Fibroblast of lung (primary cell): ENCODE measurements around the gene IFI27. TPM values are rescaled to one million over a fixed set of nuclear protein-coding genes. Genes with fewer than 3 reads are reported as not detected.

Experiments
- DNase-seq, 2 donors: peaks; one replicate each; pipeline versions ENCODE4 v3.0.0 to v3.0.0-alpha.2; 2010; ENCODE audit warnings: low read depth in 2 of 2
- H2AFZ ChIP-seq: 2 replicates; pipeline ENCODE4 v1.5.1; 2012; ENCODE audit warnings: low read length, control low read depth, inconsistent platforms
- H3K27ac ChIP-seq: 2 replicates; pipeline ENCODE4 v1.5.1; 2011; ENCODE audit warnings: low read length, control low read depth; ENCODE audit not compliant: insufficient read depth
- H3K27me3 ChIP-seq: 2 replicates; pipeline ENCODE4 v1.5.1; 2011; ENCODE audit warnings: mild to moderate bottlenecking, low read length; ENCODE audit not compliant: control insufficient read depth, insufficient read depth
- H3K36me3 ChIP-seq: 2 replicates; pipeline ENCODE4 v1.5.1; 2011; ENCODE audit warnings: low read length; ENCODE audit not compliant: control insufficient read depth, insufficient read depth
- H3K4me1 ChIP-seq: 2 replicates; pipeline ENCODE4 v1.5.1; 2011; ENCODE audit warnings: low read length; ENCODE audit not compliant: control insufficient read depth, insufficient read depth; ENCODE audit errors: extremely low read depth
- H3K4me2 ChIP-seq: 2 replicates; pipeline ENCODE4 v1.5.1; 2011; ENCODE audit warnings: low read length, control low read depth; ENCODE audit not compliant: insufficient read depth; ENCODE audit errors: extremely low read depth
- H3K4me3 ChIP-seq, 4 experiments: fragments of 200-600 bp in 1 of 4; sonication (generic) in 1 of 4; replicated peaks in 1 of 4; 2 replicates each; pipeline ENCODE4 v1.5.1; 2011 to 2016; ENCODE audit warnings: low read length in 4 of 4, low read depth in 3 of 4, mild to moderate bottlenecking in 3 of 4, control low read depth in 2 of 4, inconsistent platforms in 1 of 4, mixed read lengths in 1 of 4; ENCODE audit not compliant: insufficient read depth in 1 of 4; ENCODE audit errors: control extremely low read depth in 1 of 4
- H3K79me2 ChIP-seq: 2 replicates; pipeline ENCODE4 v1.5.1; 2012; ENCODE audit warnings: mild to moderate bottlenecking, low read length, inconsistent platforms; ENCODE audit not compliant: control insufficient read depth, insufficient read depth
- H3K9ac ChIP-seq: 2 replicates; pipeline ENCODE4 v1.5.1; 2011; ENCODE audit warnings: mild to moderate bottlenecking, low read length, control low read depth; ENCODE audit not compliant: insufficient read depth
- H3K9me3 ChIP-seq: 2 replicates; pipeline ENCODE4 v1.5.1; 2012; ENCODE audit warnings: low read depth, low read length; ENCODE audit not compliant: control insufficient read depth, insufficient read depth
- H4K20me1 ChIP-seq: 2 replicates; pipeline ENCODE4 v1.5.1; 2011; ENCODE audit warnings: low read length; ENCODE audit not compliant: control insufficient read depth, insufficient read depth; ENCODE audit errors: extremely low read depth
- EZH2 ChIP-seq: IDR thresholded peaks from 2 replicates; pipeline ENCODE4 v1.5.1; 2012; ENCODE audit warnings: low read length, control low read depth, mild to moderate bottlenecking; ENCODE audit errors: missing control alignments
- polyA plus RNA-seq, 2 donors: library from polyadenylated mRNA; depleted of rRNA in 1 of 2; stranded (reverse) in 1 of 2; unstranded in 1 of 2; fragments of >200 nt; gene quantifications; 2 replicates each; pipeline ENCODE4 v1.2.1, GENCODE V29; 2011 to 2012; ENCODE audit warnings: missing spikeins in 1 of 2
- total RNA-seq: library from RNA; depleted of rRNA; stranded (reverse); fragments of >200 nt; gene quantifications from 2 replicates; pipeline ENCODE4 v1.2.1, GENCODE V29; 2014
- TF ChIP-seq, protein P1 (sequence below), 2 donors: IDR thresholded peaks in 1 of 2; conservative IDR thresholded peaks in 1 of 2; 1 replicate in 1 of 2; 2 replicates in 1 of 2; pipeline ENCODE4 v1.5.1; 2011 to 2012; ENCODE audit warnings: low read length in 2 of 2, control low read depth in 1 of 2, inconsistent platforms in 1 of 2, low read depth in 1 of 2, mild to moderate bottlenecking in 1 of 2

IFI27 gene
- total and polyA plus RNA-seq, 2 donors (not counting 1 experiment from before 2014, with no cell fraction given): 7.9 to 32.2 TPM

DNA sequence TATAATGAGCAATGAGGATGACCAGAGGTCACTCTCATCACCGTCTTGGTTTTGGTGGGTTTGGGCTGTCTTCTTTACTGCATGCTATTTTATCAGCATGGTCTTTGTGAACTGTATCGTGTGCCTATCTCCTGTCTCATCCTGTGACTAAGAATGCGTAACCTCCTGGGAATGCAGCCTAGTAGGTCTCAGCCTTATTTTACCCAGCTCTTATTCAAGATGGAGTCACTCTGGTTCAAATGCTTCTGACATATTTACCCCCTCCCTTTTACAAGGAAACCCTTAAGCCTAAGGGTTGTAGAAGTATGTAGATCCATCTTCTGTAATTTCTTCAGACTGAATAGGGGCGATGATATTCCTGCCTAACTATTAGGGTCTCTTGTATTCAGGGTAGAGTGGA, 21.1 kb upstream of the IFI27 start:
- Histone ChIP-seq H3K27me3 (no peaks in the 10 kb centered on the region), H3K27ac (no peak overlapping the region), H3K4me1 (peaks cover 5% of the 10 kb centered on the region), H3K9me3 (no peaks in the 10 kb centered on the region), H2AFZ (no peak overlapping the region), H4K20me1 (no peaks in the 10 kb centered on the region), H3K4me3 (no peak overlapping the region), H3K9ac (no peak overlapping the region), H3K4me2 (no peak overlapping the region), H3K36me3 (no peaks in the 10 kb centered on the region), H3K79me2 (no peaks in the 10 kb centered on the region)
- DNase-seq: peak in 1 of 2 donors; percentile 51
- TF ChIP-seq, protein P1, sequence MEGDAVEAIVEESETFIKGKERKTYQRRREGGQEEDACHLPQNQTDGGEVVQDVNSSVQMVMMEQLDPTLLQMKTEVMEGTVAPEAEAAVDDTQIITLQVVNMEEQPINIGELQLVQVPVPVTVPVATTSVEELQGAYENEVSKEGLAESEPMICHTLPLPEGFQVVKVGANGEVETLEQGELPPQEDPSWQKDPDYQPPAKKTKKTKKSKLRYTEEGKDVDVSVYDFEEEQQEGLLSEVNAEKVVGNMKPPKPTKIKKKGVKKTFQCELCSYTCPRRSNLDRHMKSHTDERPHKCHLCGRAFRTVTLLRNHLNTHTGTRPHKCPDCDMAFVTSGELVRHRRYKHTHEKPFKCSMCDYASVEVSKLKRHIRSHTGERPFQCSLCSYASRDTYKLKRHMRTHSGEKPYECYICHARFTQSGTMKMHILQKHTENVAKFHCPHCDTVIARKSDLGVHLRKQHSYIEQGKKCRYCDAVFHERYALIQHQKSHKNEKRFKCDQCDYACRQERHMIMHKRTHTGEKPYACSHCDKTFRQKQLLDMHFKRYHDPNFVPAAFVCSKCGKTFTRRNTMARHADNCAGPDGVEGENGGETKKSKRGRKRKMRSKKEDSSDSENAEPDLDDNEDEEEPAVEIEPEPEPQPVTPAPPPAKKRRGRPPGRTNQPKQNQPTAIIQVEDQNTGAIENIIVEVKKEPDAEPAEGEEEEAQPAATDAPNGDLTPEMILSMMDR (conservative IDR thresholded peaks at IDR 0.05 in 1 of 2, IDR thresholded peaks at IDR 0.05 in 1 of 2; ENCODE audit: low read depth in 1 of 2, low read length in 2 of 2): no peak
- no peak for TF ChIP-seq EZH2

DNA sequence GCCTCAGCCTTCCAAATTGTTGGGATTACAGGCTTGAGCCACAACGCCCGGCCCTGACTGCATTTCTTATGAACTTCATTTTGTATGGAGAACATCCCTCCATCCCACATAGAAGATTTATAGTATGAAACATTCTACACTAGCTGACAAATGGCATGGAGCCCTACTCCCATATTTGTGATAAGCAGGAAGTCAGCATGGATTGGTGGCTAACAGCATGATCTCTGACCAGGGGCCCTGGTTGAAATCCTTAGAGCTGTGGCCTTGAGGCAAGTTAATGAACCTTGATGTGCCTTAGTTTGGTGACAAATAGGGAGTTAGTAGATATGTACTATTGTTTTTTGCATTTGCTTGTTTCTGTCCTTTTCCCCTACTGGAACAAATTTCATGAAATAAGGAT, 17.1 kb upstream of the IFI27 start:
- no peaks in the 10 kb centered on the region for H3K27me3 ChIP-seq
- H3K4me3 ChIP-seq: no peak overlapping the region
- no peaks in the 10 kb centered on the region for H3K36me3 ChIP-seq
- H3K27ac ChIP-seq: no peak overlapping the region
- no peaks in the 10 kb centered on the region for H3K79me2 ChIP-seq
- H3K9me3 ChIP-seq: no peaks in the 10 kb centered on the region
- TF ChIP-seq, protein P1 (conservative IDR thresholded peaks at IDR 0.05 in 1 of 2, IDR thresholded peaks at IDR 0.05 in 1 of 2; ENCODE audit: low read depth in 1 of 2, low read length in 2 of 2): no peak
- DNase-seq: no peak
- H4K20me1 ChIP-seq: no peaks in the 10 kb centered on the region
- peaks cover 3% of the 10 kb centered on the region for H3K4me1 ChIP-seq
- no peak overlapping the region for H3K9ac ChIP-seq
- no peak overlapping the region for H2AFZ ChIP-seq
- no peak overlapping the region for H3K4me2 ChIP-seq

DNA sequence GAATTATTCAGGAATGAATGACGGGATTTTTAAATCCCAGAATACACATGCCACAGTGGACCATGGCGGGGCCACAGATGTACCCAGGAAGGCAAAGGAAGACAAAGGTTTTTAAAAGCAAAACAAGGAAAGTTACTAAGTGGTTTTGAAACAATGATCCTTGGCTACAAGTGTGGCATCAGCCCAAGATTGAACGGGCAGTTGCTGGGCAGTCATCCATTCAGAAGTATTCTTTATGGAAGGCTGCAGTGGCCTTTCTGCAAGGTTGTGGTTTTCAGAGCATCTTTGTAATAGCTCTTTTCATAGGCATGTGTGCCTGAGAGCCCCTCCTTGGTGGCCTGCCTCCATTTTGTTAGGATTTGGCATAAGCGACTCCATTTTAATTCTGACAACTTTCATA, 13.4 kb upstream of the IFI27 start:
- H3K79me2 ChIP-seq: no peaks in the 10 kb centered on the region
- no peak overlapping the region for H3K27ac ChIP-seq
- no peaks in the 10 kb centered on the region for H3K27me3 ChIP-seq
- no peak for DNase-seq
- no peaks in the 10 kb centered on the region for H4K20me1 ChIP-seq
- TF ChIP-seq, protein P1 (conservative IDR thresholded peaks at IDR 0.05 in 1 of 2, IDR thresholded peaks at IDR 0.05 in 1 of 2; ENCODE audit: low read depth in 1 of 2, low read length in 2 of 2): no peak
- no peak for TF ChIP-seq EZH2
- peaks cover 7% of the 10 kb centered on the region for H3K4me1 ChIP-seq
- no peak overlapping the region for H3K9ac ChIP-seq
- no peak overlapping the region for H3K4me3 ChIP-seq
- no peaks in the 10 kb centered on the region for H3K9me3 ChIP-seq
- H3K36me3 ChIP-seq: no peaks in the 10 kb centered on the region
- no peak overlapping the region for H2AFZ ChIP-seq
- no peak overlapping the region for H3K4me2 ChIP-seq
